ENCODE data around the gene SNAI3.

SNAI3 gene

GRCh38 chr16:88651989-88652761 lies 34.1 kb downstream of the SNAI3 start:
- no peak for DNase-seq (ENCODE audit: low read depth in 1 of 2, low spot score in 1 of 2)

- peak; percentile 52 to 69 for DNase-seq (ENCODE audit: low read depth in 1 of 2, low spot score in 1 of 2)
Observed at GRCh38 chr16:88651276-88651988, 34.9 kb downstream of the SNAI3 start.

GRCh38 chr16:88650749-88651275 lies 35.5 kb downstream of the SNAI3 start, which contains the start of gene CYBA:
CYBA (minus strand) TSS chr16:88651053; CDS start chr16:88651013, 40 bp downstream.
- peak; percentile 56 to 65 for DNase-seq (ENCODE audit: low read depth in 1 of 2, low spot score in 1 of 2)

GRCh38 chr16:88649924-88650748 lies 36.2 kb downstream of the SNAI3 start:
- no peak for DNase-seq (ENCODE audit: low read depth in 1 of 2, low spot score in 1 of 2)

GRCh38 chr16:88649195-88649923 lies 36.9 kb downstream of the SNAI3 start:
- DNase-seq (ENCODE audit: low read depth in 1 of 2, low spot score in 1 of 2), result no peak

GRCh38 chr16:88647178-88648070 lies 38.9 kb downstream of the SNAI3 start:
- DNase-seq (ENCODE audit: low read depth in 1 of 2, low spot score in 1 of 2), result no peak

- no peak for DNase-seq (ENCODE audit: low read depth in 1 of 2, low spot score in 1 of 2)
Observed at GRCh38 chr16:88646345-88647034, 39.8 kb downstream of the SNAI3 start.

- DNase-seq (ENCODE audit: low read depth in 1 of 2, low spot score in 1 of 2), result no peak
Observed at GRCh38 chr16:88645941-88646340, 40.4 kb downstream of the SNAI3 start.

GRCh38 chr16:88645455-88645854 lies 40.9 kb downstream of the SNAI3 start:
- DNase-seq (ENCODE audit: low read depth in 1 of 2, low spot score in 1 of 2), result no peak

GRCh38 chr16:88643644-88643932 lies 42.7 kb downstream of the SNAI3 start:
- DNase-seq (ENCODE audit: low read depth in 1 of 2, low spot score in 1 of 2), result no peak

- DNase-seq (ENCODE audit: low read depth in 1 of 2, low spot score in 1 of 2), result no peak
Observed at GRCh38 chr16:88642881-88643643, 43.2 kb downstream of the SNAI3 start.

GRCh38 chr16:88640498-88641247 lies 45.6 kb downstream of the SNAI3 start:
- DNase-seq (ENCODE audit: low read depth in 1 of 2, low spot score in 1 of 2), result no peak

GRCh38 chr16:88640039-88640495 lies 46.2 kb downstream of the SNAI3 start:
- no peak for DNase-seq (ENCODE audit: low read depth in 1 of 2, low spot score in 1 of 2)

- no peak for DNase-seq (ENCODE audit: low read depth in 1 of 2, low spot score in 1 of 2)
Observed at GRCh38 chr16:88639231-88640038, 46.9 kb downstream of the SNAI3 start.

GRCh38 chr16:88638323-88639230 lies 47.7 kb downstream of the SNAI3 start, which contains the start of gene IL17C:
IL17C (plus strand) TSS chr16:88638572; CDS start chr16:88638642, 70 bp downstream.
- DNase-seq (ENCODE audit: low read depth in 1 of 2, low spot score in 1 of 2), result no peak

All from activated CD4-positive, alpha-beta T cell treated with anti-CD3 and anti-CD28 coated beads, Interleukin-2, amount 50 U/mL, for 24 hours (primary cell).